COLO829 (cell line): ENCODE measurements around the gene APPBP2.
A peak's percentile ranks its signal among the peaks of the same experiment; 100 is the strongest.
"Not testable (repeated sequence)": the region's sequence is repeated elsewhere in the genome, so short reads cannot be mapped to it uniquely, and the experiment has no call there.

Experiments used
- DNase-seq: peaks from one replicate; pipeline ENCODE4 v3.0.0; 2012; ENCODE audit warnings: low spot score

APPBP2 gene, protein sequence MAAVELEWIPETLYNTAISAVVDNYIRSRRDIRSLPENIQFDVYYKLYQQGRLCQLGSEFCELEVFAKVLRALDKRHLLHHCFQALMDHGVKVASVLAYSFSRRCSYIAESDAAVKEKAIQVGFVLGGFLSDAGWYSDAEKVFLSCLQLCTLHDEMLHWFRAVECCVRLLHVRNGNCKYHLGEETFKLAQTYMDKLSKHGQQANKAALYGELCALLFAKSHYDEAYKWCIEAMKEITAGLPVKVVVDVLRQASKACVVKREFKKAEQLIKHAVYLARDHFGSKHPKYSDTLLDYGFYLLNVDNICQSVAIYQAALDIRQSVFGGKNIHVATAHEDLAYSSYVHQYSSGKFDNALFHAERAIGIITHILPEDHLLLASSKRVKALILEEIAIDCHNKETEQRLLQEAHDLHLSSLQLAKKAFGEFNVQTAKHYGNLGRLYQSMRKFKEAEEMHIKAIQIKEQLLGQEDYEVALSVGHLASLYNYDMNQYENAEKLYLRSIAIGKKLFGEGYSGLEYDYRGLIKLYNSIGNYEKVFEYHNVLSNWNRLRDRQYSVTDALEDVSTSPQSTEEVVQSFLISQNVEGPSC

DNA sequence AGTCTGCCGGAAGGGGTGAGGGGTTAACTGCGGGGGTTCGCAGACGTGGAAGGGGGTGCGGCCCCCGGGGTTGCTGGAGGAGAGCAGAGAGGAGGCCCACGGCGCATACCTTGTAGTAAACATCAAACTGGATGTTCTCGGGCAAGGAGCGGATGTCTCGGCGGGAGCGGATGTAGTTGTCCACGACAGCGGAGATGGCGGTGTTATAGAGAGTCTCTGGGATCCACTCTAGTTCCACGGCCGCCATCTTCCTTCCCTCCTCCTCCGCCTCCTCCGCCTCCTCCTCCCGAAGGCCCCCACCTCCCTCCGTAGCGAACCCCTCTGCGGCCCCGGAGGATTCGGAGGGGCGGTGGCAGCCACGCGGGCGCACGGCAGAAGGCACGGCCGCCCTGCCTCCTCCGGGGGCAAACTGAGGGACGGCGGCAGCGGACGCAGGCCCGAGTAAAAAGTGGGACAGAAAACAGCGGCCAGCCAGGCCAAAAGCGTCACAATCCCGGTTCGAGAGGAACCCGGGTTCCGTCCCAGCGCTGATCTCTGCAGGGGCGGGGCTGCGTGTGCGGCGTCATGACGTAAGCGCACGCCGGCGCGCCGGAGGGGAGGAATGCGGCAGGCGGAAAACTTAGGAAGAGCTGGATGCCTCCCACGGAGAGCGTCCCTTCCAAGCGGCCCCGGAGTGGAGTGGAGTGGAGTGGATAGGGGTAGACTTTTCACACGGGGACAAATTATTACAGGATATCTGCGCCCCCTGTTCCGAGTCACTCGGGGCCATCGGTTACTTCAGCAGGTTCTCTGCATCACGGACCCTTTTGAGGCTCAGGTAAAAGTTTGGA, at the start of gene APPBP2:
Gene APPBP2 (minus strand): TSS at position 558 of the 830 bp plus-strand sequence. CDS start 311 bp downstream, at position 247.
- peak; percentile 72 for DNase-seq

DNA sequence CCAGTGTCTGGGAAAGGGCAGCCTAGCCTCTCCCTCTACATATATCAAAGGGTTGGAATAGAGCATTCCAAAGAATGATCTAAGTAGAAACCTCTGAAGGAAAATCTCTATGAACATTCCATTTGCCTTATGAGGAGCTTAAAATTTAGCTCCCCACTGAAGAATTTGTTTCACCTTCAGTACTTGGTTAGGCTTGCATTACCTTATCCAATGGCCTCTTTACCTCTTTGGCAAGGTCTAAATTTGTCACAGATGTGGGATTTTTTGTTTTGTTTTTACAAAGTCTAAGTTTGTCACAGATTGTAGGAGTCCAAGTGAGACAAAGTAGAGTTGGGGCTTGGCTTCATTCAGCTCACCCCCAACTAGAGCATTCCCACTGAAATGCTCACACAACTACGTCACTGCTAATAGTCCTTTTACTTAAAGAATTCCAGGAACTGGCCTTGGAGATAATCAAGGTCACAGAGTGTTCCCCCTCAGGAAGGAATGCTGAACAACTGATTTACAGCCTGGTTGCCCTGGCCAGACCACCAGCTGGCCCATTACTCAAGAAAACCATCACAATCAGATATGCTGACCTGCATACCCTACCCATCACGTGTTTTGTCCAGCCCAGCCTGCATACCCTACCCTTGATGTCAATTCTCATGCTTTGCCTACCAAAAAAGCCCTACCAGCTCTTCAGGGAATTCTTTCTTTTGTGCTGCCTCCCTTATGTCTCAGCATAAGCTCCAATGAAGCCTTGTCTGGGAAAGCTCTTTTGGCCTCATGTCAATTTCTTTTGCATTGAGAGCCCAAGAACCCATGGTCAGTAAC, 47.4 kb upstream of the APPBP2 start:
- DNase-seq: no peak

- no peak for DNase-seq
These were observed 39.2 kb upstream of the APPBP2 start for GRCh38 chr17:60565233-60565632.

DNA sequence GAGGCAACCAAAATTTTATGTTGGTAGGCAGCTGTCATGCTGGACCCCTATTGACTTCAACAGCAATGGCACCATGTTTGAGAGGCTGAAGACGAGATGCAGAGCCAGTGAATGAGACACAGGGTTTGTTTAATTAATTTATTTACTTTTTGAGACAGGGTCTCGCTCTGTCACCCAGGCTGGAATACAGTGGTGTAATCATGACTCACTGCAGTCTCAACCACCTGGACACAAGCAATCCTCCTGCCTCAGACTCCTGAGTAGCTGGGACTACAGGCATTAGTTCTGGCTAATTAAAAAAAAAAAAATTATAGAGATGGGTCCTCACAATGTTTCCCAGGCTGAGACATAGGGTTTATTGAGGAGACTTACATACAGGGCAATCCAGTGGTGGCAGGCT, 37.7 kb upstream of the APPBP2 start:
- no peak for DNase-seq

DNA sequence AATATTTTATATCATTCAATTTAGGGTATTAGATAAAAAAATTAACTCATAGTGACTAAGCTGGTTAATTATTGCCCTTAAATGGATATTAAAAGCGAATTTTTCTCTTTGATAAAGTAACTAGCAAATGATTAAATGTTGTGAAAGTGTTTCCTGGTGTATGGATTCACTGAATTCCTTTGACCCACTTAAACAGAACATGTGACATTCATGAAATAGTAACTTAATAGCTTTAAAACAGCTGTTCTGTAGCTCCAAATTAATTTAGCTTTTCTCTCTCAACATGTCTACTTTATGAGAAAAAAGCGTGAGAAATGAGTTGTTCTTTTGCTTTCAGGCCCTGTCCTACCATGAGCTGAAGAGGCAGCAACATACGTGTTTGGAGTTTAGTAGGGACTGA, 36.4 kb upstream of the APPBP2 start:
- DNase-seq: no peak

DNA sequence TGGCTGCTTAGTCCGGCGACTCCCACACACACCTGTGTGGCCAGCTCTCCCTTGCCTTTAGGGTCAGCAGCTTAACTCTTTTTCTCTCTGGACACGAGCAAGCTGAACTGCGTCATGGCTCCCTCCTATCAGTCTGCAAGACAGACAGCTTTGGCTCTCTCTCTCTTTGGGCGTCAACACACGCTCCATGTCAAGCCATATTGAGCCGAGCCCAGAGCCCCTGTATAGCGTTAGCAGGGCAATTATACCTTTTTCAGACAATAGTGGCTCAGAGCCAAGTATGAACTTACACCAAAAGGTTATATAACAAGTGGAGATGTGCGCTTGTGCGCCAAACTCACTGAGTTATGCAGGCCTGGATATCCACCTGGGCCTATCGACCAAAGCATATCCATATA, 34.8 kb upstream of the APPBP2 start:
- DNase-seq: no peak

- DNase-seq: no peak
These were observed 34.2 kb upstream of the APPBP2 start for GRCh38 chr17:60559995-60560859.

DNA sequence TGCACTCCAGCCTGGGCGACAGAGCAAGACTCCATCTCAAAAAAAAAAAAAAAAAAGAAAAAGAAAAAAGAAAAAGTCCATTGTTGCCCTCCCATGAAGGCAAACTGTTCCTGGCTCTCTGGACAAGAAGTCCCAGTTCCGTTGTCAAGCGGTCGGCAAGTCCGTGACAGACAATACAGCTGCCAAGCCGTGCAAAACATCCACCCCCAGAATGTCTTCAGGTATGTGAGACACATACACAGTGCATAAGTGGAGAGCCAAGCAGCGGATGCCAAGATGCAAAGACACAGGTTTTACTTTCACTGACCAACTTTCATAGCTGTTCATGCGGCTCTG, 33.6 kb upstream of the APPBP2 start:
- DNase-seq: no peak

- no peak for DNase-seq
These were observed 31.8 kb upstream of the APPBP2 start for GRCh38 chr17:60557805-60558204.

DNA sequence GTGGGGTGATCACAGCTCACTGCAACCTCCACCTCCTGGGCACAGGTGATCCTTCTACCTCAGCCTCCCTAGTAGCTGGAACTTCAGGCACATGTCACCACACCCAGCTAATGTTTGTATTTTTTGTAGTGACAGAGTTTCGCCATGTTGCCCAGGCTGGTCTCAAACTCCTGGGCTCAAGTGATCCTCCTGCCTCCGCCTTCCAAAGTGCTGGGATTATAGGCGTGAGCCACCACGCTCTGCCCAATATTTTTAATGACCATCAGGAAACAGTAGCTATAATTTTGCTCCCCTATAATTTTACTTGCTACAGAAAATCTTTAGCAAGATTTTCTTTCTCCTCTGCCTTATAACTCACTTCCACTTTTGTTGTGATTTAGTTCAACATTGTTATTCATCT, 29.7 kb upstream of the APPBP2 start:
- no peak for DNase-seq

DNA sequence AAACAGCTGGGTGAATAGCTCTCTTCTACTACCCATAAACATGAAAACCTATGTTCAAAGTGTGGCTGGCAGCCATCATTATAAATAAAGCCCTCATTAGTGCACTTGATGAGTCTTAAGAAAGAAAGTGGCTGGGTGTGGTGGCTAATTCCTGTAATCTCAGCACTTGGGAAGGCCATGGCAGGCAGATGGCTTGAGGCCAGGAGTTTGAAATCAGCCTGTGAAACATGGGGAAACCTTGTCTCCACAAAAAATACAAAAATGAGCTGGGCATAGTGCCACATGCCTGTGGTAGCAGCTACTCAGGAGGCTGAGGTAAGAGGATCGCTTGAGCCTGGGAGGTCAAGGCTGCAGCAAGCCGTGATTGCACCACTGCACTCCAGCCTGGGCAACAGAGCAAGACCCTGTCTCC, 28.3 kb upstream of the APPBP2 start:
- DNase-seq: no peak

GRCh38 chr17:60552255-60552654, 26.2 kb upstream of the APPBP2 start:
- DNase-seq: not testable (repeated sequence)

DNA sequence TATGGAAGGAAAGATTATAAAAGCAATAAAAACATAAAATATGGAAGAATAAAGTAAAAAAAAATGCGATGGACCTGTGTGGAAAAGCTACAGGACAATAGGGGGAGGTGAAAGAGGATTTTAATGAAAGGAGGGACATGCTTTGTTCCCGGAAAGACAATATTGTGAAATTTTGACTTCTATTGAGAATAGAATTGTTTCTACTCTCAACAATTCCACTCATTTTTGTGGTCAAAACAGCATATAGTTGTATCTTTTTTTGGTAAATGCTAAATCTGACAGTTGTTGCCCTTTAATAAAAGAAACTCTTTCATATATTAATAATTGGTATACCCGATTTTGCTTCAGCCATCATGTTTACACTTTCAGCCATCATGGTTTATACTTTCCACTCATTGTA, 22.9 kb upstream of the APPBP2 start:
- no peak for DNase-seq

DNA sequence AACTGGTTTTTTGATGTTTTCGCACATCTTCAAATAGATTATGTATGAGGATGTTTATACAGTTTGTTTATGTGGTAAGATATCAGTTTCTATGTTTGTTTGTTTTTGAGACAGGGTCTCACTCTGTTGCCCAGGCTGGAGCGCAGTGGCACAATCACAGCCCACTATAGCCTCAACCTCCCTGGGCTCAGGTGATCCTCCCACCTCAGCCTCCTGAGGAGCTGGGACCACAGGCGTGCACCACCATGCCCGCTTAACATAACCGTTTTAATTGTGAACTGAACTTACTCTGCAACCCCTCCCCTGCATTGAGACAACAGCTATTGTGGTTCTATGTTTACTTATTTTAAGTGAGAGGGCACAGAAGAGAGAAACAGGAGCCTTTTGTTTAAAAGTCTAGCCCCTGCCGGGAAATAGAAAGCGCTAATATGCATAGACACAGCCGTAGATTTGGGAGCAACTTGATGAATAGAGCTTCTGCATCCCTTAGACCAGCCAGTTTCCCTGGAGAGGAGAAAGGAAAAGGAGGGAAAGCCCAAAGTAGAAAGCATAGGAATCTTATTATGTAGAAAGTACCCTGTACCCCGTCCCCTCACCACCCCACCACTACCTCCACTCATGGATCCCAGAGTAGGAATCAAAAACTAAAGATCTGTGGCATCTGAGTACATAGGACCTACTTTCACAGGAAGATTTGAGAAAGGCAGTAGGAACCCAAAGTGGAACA, 19.6 kb upstream of the APPBP2 start:
- DNase-seq: no peak

GRCh38 chr17:60542071-60542470, 16.0 kb upstream of the APPBP2 start:
- no peak for DNase-seq

GRCh38 chr17:60540460-60540859, 14.4 kb upstream of the APPBP2 start:
- no peak for DNase-seq

DNA sequence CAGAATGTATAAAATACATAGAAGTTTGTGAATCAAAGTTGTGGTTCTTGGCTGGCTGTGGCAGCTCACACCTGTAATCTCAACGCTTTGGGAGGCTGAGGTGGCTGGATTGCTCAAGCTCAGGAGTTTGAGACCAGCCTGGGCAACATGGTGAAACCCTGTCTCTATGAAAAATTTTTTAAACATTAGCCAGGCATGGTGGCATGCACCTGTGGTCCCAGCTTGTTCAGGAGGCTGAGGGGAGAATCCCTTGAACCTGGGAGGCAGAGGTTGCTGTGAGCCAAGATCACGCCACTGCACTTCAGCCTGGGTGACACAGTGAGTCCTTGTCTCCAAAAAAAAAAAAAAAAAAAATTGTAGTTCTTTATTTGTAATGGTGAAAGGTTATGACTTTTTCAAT, 13.8 kb upstream of the APPBP2 start:
- no peak for DNase-seq

DNA sequence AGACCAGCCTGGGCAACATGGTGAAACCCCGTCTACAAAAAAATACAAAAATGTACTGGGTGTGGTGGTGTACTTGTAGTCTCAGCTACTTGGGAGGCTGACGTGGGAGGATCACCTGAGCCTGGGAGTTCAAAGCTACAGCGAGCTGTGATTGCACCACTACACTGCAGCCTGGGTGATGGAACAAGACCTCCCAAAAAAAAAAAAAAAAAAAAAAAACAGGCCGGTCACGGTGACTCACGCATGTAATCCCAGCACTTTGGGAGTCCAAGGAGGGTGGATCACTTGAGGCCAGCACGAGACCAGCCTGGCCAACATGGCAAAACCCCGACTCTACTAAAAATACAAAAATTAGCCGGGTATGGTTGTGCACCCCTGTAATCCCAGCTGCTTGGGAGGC, 12.7 kb upstream of the APPBP2 start:
- no peak for DNase-seq

DNA sequence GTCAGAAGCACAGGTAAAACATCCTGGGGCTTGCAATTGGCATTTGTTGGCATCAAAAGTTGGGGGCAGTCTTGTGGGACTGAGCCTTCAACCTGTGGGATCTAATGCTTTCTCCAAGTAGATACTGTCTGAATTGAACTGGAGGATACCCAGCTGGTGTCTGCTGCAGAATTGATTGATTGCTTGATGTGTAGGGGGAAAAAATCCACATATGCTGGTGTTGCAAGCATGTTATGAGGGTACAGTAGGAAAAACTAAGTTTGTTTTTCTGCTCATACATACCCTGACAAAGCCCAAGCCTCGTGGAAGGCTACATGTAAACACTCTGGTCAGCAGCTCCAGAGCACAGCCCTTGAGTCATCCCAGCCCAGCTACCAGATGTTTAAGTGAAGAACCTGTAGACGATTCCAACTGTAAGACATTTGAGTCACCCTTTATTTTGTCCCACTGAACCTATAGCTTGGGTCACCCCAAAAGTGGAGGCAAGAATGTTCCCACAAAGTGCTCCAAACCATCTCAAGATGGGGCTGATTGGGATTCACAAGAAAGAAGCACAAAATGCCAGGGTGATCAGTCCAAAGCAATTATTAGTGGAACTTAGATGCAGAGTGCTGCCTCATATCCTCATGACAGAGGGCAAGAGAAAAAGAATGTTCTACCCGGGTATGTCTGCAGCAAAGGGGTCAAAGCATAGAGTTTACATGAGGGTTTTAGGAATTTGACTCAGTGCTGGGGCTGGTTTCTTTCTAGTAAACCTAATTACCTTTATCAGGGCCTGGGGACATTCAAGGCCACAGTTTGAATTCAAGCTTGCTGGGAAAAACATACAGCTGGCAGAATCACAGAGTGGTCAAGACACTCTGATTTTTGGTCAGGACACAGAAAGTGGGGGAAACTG, 9.6 kb upstream of the APPBP2 start:
- no peak for DNase-seq
